ENCODE data around the gene SEPTIN1. TPM values are rescaled to one million over a fixed set of nuclear protein-coding genes. Genes with fewer than 3 reads are reported as not detected.

Gene SEPTIN1
- total RNA-seq, 2 donors from 2014 or later = 0.26 to 0.33 TPM

DNA sequence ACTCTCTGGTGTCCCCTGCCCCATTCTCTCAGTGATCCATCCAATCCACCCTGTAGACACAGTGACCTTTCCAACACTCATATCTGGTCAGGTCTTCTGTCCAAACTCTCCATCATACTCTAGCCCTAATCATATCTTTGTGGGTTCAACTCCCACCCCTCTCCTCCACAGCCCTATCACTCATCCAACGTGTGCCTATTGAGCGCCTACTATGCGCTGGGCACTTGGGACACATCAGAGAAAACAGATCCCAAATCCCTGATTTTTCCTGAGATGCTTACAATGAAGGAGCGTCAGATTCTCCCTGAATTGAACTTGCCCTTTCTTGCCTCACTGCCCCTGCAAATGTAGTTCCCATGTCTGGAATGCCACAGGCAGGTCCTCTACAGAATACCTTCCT lies 45.7 kb upstream of the SEPTIN1 start:
- DNase-seq = no peak
- intact Hi-C loops (cut with DNase I) = no loop called here
- TF ChIP-seq, protein P1, sequence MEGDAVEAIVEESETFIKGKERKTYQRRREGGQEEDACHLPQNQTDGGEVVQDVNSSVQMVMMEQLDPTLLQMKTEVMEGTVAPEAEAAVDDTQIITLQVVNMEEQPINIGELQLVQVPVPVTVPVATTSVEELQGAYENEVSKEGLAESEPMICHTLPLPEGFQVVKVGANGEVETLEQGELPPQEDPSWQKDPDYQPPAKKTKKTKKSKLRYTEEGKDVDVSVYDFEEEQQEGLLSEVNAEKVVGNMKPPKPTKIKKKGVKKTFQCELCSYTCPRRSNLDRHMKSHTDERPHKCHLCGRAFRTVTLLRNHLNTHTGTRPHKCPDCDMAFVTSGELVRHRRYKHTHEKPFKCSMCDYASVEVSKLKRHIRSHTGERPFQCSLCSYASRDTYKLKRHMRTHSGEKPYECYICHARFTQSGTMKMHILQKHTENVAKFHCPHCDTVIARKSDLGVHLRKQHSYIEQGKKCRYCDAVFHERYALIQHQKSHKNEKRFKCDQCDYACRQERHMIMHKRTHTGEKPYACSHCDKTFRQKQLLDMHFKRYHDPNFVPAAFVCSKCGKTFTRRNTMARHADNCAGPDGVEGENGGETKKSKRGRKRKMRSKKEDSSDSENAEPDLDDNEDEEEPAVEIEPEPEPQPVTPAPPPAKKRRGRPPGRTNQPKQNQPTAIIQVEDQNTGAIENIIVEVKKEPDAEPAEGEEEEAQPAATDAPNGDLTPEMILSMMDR (IDR thresholded peaks at IDR 0.05) = no peak
- no peak for TF ChIP-seq POLR2A (IDR thresholded peaks at IDR 0.05)

DNA sequence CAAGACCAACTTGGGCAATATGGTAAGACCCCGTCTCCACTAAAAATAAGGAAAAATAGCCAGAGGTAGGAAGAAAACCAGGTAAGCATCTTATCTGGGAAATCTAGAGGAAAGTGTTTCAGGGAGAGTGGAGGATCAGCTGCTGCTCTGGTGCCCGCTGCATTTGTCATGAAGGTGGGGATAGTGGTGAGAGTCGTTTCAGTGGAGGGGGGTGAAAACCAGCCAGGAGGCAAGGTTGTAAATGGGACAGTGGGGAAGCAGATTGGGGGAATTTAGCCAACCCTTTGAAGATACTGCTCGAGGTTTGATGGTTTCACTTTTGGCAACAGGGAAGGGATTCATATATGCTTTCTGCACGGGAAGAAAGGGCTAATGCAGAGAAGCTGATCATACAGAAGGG lies 38.6 kb upstream of the SEPTIN1 start:
- H3K4me1 ChIP-seq = peaks cover 11% of the 10 kb centered on the region
- DNase-seq (no peak), ATAC-seq (no peak)
- no peaks in the 10 kb centered on the region for H3K27me3 ChIP-seq
- intact Hi-C loops (cut with DNase I) = no loop called here
- H3K36me3 ChIP-seq (replicated peaks in 1 of 2; ENCODE audit: insufficient read depth in 1 of 2, low read depth in 2 of 2) = peaks cover 0 to 8% of the 10 kb centered on the region in 2 donors
- 74 to 79% methylated on average over 5 of the region's 5 CpGs for WGBS, 2 donors
- TF ChIP-seq, protein P1 (IDR thresholded peaks at IDR 0.05) = no peak
- TF ChIP-seq POLR2A (IDR thresholded peaks at IDR 0.05) = no peak
- no peak overlapping the region for H3K4me3 ChIP-seq
- no peak overlapping the region for H3K27ac ChIP-seq
- H3K9me3 ChIP-seq = no peaks in the 10 kb centered on the region

More for the DNA sequence above, 45.7 kb upstream of the SEPTIN1 start:
- H3K4me1 ChIP-seq = peaks cover 23% of the 10 kb centered on the region
- no peak overlapping the region for H3K27ac ChIP-seq
- no peaks in the 10 kb centered on the region for H3K9me3 ChIP-seq
- no peak overlapping the region for H3K4me3 ChIP-seq
- no peaks in the 10 kb centered on the region for H3K27me3 ChIP-seq
- WGBS, 2 donors = 79 to 80% methylated on average over 4 of the region's 4 CpGs
- ATAC-seq = no peak
- H3K36me3 ChIP-seq (replicated peaks in 1 of 2; ENCODE audit: insufficient read depth in 1 of 2, low read depth in 2 of 2) = peaks cover 0 to 7% of the 10 kb centered on the region in 2 donors

DNA sequence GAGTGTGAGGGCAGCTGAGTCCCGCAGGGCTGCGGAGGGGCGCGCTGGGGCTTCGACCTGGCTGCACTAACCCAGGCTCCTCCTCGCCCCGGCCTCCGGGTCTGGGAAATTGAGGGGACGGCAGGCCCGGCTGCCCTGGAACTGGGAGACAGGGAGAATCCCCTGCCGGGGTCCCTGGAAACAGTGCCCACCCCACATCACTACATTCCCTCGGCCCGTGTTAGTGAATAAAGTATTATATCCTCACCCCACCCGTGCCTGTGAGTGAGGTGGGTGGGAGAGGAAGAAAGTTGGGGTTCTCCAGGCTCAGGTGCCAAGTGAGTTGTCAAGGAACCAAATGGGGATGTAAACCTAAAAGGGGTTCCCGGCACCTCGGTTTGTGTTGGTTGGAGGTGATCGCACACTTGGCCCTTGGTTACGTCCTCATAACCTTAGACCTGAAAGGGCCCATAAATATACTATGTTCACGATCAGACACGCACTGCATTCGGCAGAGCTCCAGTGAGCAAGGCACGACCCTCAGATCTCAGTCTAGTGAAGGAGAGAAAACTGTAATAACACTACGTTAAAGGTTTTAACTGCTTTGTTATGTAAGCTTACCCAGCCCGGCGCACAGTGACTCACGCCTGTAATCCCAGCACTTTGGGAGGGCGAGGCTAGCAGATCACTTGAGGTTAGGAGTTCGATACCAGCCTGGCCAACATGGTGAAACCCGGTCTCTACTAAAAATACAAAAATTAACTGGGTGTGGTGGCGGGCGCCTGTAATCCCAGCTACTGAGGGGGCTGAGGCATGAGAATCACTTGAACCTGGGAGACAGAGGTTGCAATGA lies 36.2 kb upstream of the SEPTIN1 start:
- Histone ChIP-seq H3K27ac (peak overlapping the region; percentile 77 to 93 (median 88)), H3K27me3 (no peaks in the 10 kb centered on the region), H3K4me3 (no peak overlapping the region), H3K4me1 (peaks cover 22% of the 10 kb centered on the region), H3K9me3 (no peaks in the 10 kb centered on the region), H3K36me3 (replicated peaks in 1 of 2; ENCODE audit: insufficient read depth in 1 of 2, low read depth in 2 of 2) (peaks cover 0 to 1% of the 10 kb centered on the region in 2 donors)
- 55 to 88% methylated on average over 17 to 31 of the region's 31 CpGs for WGBS, 2 donors
- TF ChIP-seq, protein P1 (IDR thresholded peaks at IDR 0.05) = no peak
- peak in 1 of 3 donors; percentile 2 for TF ChIP-seq POLR2A (IDR thresholded peaks at IDR 0.05)
- intact Hi-C loops (cut with DNase I) = no loop called here
- DNase-seq (no peak), ATAC-seq (no peak)

DNA sequence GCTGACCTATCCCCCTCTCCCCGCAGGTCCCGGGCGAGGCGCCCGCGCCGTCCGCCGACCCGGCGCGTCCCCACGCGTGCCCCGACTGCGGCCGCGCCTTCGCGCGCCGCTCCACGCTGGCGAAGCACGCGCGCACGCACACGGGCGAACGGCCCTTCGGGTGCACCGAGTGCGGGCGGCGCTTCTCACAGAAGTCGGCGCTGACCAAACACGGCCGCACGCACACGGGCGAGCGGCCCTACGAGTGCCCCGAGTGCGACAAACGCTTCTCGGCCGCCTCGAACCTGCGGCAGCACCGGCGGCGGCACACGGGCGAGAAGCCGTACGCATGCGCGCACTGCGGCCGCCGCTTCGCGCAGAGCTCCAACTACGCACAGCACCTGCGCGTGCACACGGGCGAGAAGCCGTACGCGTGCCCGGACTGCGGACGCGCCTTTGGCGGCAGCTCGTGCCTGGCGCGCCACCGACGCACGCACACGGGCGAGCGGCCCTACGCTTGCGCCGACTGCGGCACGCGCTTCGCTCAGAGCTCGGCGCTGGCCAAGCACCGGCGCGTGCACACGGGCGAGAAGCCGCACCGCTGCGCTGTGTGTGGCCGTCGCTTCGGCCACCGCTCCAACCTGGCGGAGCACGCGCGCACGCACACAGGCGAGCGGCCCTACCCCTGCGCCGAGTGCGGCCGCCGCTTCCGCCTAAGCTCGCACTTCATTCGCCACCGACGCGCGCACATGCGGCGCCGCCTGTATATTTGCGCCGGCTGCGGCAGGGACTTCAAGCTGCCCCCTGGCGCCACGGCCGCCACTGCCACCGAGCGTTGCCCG lies 35.4 kb upstream of the SEPTIN1 start:
- DNase-seq = peak; percentile 89 to 92 (median 92)
- peaks cover 0 to under 1% of the 10 kb centered on the region in 2 donors for H3K36me3 ChIP-seq (replicated peaks in 1 of 2; ENCODE audit: insufficient read depth in 1 of 2, low read depth in 2 of 2)
- peak overlapping the region; percentile 18 to 23 for H3K4me3 ChIP-seq
- no peaks in the 10 kb centered on the region for H3K27me3 ChIP-seq
- peak overlapping the region; percentile 77 to 93 (median 88) for H3K27ac ChIP-seq
- peaks cover 31% of the 10 kb centered on the region for H3K4me1 ChIP-seq
- WGBS, 2 donors = 1% methylated on average over 110 of the region's 140 CpGs; no CpG with 5 or more reads in 1 of the 2 donors
- TF ChIP-seq POLR2A (IDR thresholded peaks at IDR 0.05) = peak; percentile 72 to 76 (median 76)
- TF ChIP-seq, protein P1 (IDR thresholded peaks at IDR 0.05) = peak in 5 of 7 experiments; percentile 26 to 60 (median 45)
- H3K9me3 ChIP-seq = no peaks in the 10 kb centered on the region
- ATAC-seq = peak; percentile 89
- intact Hi-C loops (cut with DNase I) = no loop called here
